Measurements from ENCODE around the gene SMAD3. TPM values are rescaled to one million over a fixed set of nuclear protein-coding genes. Genes with fewer than 3 reads are reported as not detected.

The SMAD3 gene
- total RNA-seq, 4 donors from 2014 or later, result 41.9 to 94.9 (median 56.1) TPM

- no peak for DNase-seq (ENCODE audit: low spot score in 2 of 2)
- Histone ChIP-seq H3K27me3 (no peaks in the 10 kb centered on the region), H3K27ac (peak overlapping the region; percentile 10), H3K36me3 (no peaks in the 10 kb centered on the region), H3K4me1 (peaks cover 86% of the 10 kb centered on the region), H3K9me3 (no peaks in the 10 kb centered on the region), H3K4me3 (no peak overlapping the region)
- TF ChIP-seq POLR2AphosphoS5 (IDR thresholded peaks at IDR 0.05) (no peak), CTCF (IDR thresholded peaks at IDR 0.05) (no peak), EP300 (IDR thresholded peaks at IDR 0.05) (no peak), POLR2A (IDR thresholded peaks at IDR 0.05) (no peak)
- WGBS, result 55% methylated on average over 3 of the region's 3 CpGs
Measured at GRCh38 chr15:67082007-67082536, 16.7 kb downstream of the SMAD3 start.

- peaks cover 90% of the 10 kb centered on the region for H3K4me1 ChIP-seq
- H3K27me3 ChIP-seq, result no peaks in the 10 kb centered on the region
- no peak for DNase-seq (ENCODE audit: low spot score in 2 of 2)
- peak overlapping the region; percentile 10 for H3K27ac ChIP-seq
- TF ChIP-seq EP300 (IDR thresholded peaks at IDR 0.05) (no peak), CTCF (IDR thresholded peaks at IDR 0.05) (no peak), POLR2A (IDR thresholded peaks at IDR 0.05) (no peak), POLR2AphosphoS5 (IDR thresholded peaks at IDR 0.05) (no peak)
- 74% methylated on average over 12 of the region's 12 CpGs for WGBS
- H3K36me3 ChIP-seq, result no peaks in the 10 kb centered on the region
- no peaks in the 10 kb centered on the region for H3K9me3 ChIP-seq
- H3K4me3 ChIP-seq, result no peak overlapping the region
Measured at GRCh38 chr15:67083135-67083762, 17.8 kb downstream of the SMAD3 start.

DNA sequence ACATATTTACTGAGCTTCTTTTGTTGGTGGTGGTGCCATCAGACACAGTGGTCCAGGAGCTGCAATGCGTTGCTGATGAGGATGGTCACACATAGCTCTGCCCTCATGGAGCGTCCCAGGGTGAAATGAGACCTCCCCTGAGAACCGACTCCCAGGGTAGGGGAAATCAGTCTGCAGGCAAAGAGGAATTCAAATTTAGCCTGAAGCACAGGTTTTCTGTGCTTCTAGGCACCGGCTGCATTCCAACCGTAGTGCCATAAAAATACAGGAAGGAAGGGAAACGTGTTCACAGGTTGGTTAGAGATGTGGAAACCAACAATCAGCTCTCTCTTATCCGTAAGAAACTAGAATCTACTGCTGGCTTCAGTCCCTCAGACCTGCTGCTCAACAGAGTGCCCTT, 19.2 kb downstream of the SMAD3 start:
- no peak overlapping the region for H3K27ac ChIP-seq
- H3K4me1 ChIP-seq, result peaks cover 92% of the 10 kb centered on the region
- WGBS, result 74% methylated on average over 7 of the region's 7 CpGs
- H3K36me3 ChIP-seq, result no peaks in the 10 kb centered on the region
- TF ChIP-seq EP300 (IDR thresholded peaks at IDR 0.05) (no peak), CTCF (IDR thresholded peaks at IDR 0.05) (no peak)
- no peak for DNase-seq (ENCODE audit: low spot score in 2 of 2)
- no peaks in the 10 kb centered on the region for H3K27me3 ChIP-seq
- H3K9me3 ChIP-seq, result no peaks in the 10 kb centered on the region
- H3K4me3 ChIP-seq, result no peak overlapping the region

GRCh38 chr15:67085237-67085817, 19.9 kb downstream of the SMAD3 start:
- no peaks in the 10 kb centered on the region for H3K9me3 ChIP-seq
- no peak overlapping the region for H3K27ac ChIP-seq
- H3K27me3 ChIP-seq, result no peaks in the 10 kb centered on the region
- no peaks in the 10 kb centered on the region for H3K36me3 ChIP-seq
- peaks cover 95% of the 10 kb centered on the region for H3K4me1 ChIP-seq
- no peak overlapping the region for H3K4me3 ChIP-seq
- TF ChIP-seq POLR2AphosphoS5 (IDR thresholded peaks at IDR 0.05), result no peak
- TF ChIP-seq POLR2A (IDR thresholded peaks at IDR 0.05), result no peak
- no peak for TF ChIP-seq CTCF (IDR thresholded peaks at IDR 0.05)
- TF ChIP-seq EP300 (IDR thresholded peaks at IDR 0.05), result no peak
- no peak for DNase-seq (ENCODE audit: low spot score in 2 of 2)
- WGBS, result 96% methylated on average over 3 of the region's 3 CpGs

DNA sequence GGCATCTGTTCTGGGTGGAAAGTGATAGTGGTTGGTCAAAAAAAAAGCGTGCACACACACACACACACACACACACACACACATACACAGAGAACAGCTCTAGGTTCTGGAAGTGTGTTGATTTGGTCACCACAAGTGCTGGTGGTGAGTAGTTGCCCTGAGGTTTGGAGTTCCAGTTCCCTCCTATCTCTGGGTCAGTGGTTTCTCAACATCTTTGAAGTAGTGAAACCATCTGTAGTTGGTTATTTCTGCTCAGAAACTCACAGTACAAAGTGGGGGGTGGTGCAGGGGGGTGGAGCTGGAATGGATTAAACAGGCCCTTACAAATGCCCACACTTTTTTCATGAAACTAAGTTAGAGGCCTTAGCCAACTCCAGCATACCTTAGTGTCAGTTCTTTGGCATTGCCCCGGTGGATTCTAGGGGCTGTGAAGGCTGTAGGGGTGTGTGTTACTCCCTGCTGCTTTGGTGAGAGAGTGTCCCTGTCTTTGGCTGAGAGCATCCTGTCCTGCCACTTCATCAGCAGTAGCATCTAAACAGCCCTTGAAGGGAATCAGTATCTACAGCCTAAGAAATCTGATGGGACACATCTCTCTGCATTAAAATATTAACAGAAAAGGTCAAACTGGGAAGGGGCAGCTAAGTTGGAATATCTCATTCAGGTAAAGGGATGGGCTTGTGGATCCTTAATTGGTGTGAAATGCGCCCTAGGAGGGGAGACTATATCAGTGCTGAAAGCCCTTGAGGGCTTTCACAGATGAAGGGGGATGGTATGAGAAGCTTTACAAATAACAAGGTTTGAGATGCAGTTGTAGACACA, 20.6 kb downstream of the SMAD3 start:
- Histone ChIP-seq H3K27ac (peak overlapping the region; percentile 27), H3K4me3 (no peak overlapping the region), H3K9me3 (no peaks in the 10 kb centered on the region), H3K36me3 (no peaks in the 10 kb centered on the region), H3K27me3 (no peaks in the 10 kb centered on the region), H3K4me1 (peaks cover 95% of the 10 kb centered on the region)
- 53% methylated on average over 3 of the region's 3 CpGs for WGBS
- TF ChIP-seq CTCF (IDR thresholded peaks at IDR 0.05) (no peak), EP300 (IDR thresholded peaks at IDR 0.05) (no peak), POLR2AphosphoS5 (IDR thresholded peaks at IDR 0.05) (no peak), POLR2A (IDR thresholded peaks at IDR 0.05) (no peak)
- DNase-seq (ENCODE audit: low spot score in 2 of 2), result no peak

Measured in suprapubic skin (tissue), 4 donors.